SH-SY5Y (cell line): ENCODE data around the gene MPHOSPH8.

ENCODE experiments used
- GATA2 ChIP-seq: IDR thresholded peaks from 2 replicates; pipeline ENCODE4 v1.6.1; 2011; ENCODE audit warnings: mild to moderate bottlenecking, low read depth, low read length
- GATA3 ChIP-seq: IDR thresholded peaks from 2 replicates; pipeline ENCODE4 v1.6.1; 2011; ENCODE audit warnings: low read depth, mild to moderate bottlenecking, low read length, moderate library complexity

- TF ChIP-seq GATA2 (no peak), GATA3 (no peak)
Measured at GRCh38 chr13:19658831-19659230, 25.4 kb downstream of the MPHOSPH8 start.
